NCI-H69 (cell line): ENCODE data around the gene DNAH17.

Experiments used
- DNase-seq: peaks from one replicate; lab custom pipeline; 2025; lab: John Stamatoyannopoulos, UW

DNAH17 gene

GRCh38 chr17:78428836-78429617 lies 148.2 kb downstream of the DNAH17 start:
- no peak for DNase-seq

GRCh38 chr17:78428025-78428575 lies 149.1 kb downstream of the DNAH17 start:
- no peak for DNase-seq

- no peak for DNase-seq
Observed at GRCh38 chr17:78427140-78427539, 150.1 kb downstream of the DNAH17 start.

- no peak for DNase-seq
Observed at GRCh38 chr17:78426293-78426879, 150.8 kb downstream of the DNAH17 start.

- no peak for DNase-seq
Observed at GRCh38 chr17:78425429-78425828, 151.8 kb downstream of the DNAH17 start.

- peak; percentile 87 for DNase-seq
Observed at GRCh38 chr17:78423961-78424675, 153.1 kb downstream of the DNAH17 start.

- no peak for DNase-seq
Observed at GRCh38 chr17:78422872-78423588, 154.2 kb downstream of the DNAH17 start.

- no peak for DNase-seq
Observed at GRCh38 chr17:78422267-78422605, 155.0 kb downstream of the DNAH17 start.

- peak; percentile 69 for DNase-seq
Observed at GRCh38 chr17:78421534-78422266, 155.5 kb downstream of the DNAH17 start.

GRCh38 chr17:78421084-78421533 lies 156.1 kb downstream of the DNAH17 start:
- DNase-seq, result no peak

- DNase-seq, result no peak
Observed at GRCh38 chr17:78419970-78420815, 157.0 kb downstream of the DNAH17 start.

GRCh38 chr17:78418326-78419026 lies 158.7 kb downstream of the DNAH17 start:
- no peak for DNase-seq

GRCh38 chr17:78417531-78417909 lies 159.7 kb downstream of the DNAH17 start:
- DNase-seq, result no peak

GRCh38 chr17:78416791-78417530 lies 160.2 kb downstream of the DNAH17 start:
- no peak for DNase-seq

- no peak for DNase-seq
Observed at GRCh38 chr17:78415821-78416711, 161.1 kb downstream of the DNAH17 start.

- no peak for DNase-seq
Observed at GRCh38 chr17:78414178-78415162, 162.7 kb downstream of the DNAH17 start.

- DNase-seq, result peak; percentile 57
Observed at GRCh38 chr17:78412403-78412802, 164.8 kb downstream of the DNAH17 start.
